ENCODE data around the gene RCC2. TPM values are rescaled to one million over a fixed set of nuclear protein-coding genes. Genes with fewer than 3 reads are reported as not detected.

Gene RCC2
- total RNA-seq, 1 donor from 2014 or later, result 224 TPM

GRCh38 chr1:17440827-17441168 lies 1.3 kb upstream of the RCC2 start:
- H3K4me1 Mint-ChIP-seq, result peaks cover 33% of the 10 kb centered on the region
- DNase-seq (ENCODE audit: low read depth, low spot score), result no peak
- TF ChIP-seq, protein P1, sequence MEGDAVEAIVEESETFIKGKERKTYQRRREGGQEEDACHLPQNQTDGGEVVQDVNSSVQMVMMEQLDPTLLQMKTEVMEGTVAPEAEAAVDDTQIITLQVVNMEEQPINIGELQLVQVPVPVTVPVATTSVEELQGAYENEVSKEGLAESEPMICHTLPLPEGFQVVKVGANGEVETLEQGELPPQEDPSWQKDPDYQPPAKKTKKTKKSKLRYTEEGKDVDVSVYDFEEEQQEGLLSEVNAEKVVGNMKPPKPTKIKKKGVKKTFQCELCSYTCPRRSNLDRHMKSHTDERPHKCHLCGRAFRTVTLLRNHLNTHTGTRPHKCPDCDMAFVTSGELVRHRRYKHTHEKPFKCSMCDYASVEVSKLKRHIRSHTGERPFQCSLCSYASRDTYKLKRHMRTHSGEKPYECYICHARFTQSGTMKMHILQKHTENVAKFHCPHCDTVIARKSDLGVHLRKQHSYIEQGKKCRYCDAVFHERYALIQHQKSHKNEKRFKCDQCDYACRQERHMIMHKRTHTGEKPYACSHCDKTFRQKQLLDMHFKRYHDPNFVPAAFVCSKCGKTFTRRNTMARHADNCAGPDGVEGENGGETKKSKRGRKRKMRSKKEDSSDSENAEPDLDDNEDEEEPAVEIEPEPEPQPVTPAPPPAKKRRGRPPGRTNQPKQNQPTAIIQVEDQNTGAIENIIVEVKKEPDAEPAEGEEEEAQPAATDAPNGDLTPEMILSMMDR (conservative IDR thresholded peaks at IDR 0.05), result no peak
- H3K9me3 Mint-ChIP-seq, result no peaks in the 10 kb centered on the region
- H3K27me3 Mint-ChIP-seq (ENCODE audit: low read depth), result peaks cover 46% of the 10 kb centered on the region
- H3K4me3 Mint-ChIP-seq, result peak overlapping the region; percentile 97
- no peaks in the 10 kb centered on the region for H3K36me3 Mint-ChIP-seq (ENCODE audit: low read depth)
- no peak overlapping the region for H3K27ac Mint-ChIP-seq (ENCODE audit: unreplicated experiment)

DNA sequence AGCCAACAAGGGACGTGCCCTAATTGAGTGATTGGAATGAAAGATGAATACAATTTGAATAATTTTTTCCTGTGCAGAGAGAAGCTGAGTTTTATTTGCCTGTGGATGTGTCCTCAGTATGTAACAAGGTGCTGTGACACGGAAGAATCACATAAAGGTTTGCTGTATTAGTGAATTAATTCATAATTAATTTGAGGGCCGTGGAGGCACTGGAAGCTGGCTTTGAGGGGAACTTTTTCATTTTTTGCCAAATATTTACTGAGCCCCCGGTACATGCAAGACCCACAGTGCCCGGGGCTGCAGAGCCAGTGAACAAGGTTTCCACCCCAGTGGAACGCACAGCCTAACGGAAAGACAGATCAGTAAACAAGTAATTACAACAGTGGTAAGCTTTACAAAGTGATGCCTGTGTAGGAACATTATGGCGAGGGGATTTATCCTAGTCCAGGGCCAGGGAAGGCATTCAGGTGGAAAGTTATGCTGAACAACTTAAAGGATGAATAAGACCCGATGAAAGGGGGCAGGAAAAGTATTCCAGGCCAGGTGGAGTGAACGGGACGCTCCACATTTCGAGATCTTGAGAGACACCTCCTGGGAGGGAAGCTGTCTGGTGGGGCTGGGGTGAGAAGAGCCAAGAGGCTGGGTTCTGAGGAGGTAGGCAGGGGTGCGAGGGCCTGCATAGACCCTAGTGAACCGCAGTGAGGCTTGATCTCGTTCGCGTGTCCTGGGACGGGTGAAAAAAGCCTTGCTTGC lies 773 bp upstream of the RCC2 start:
- H3K4me1 Mint-ChIP-seq, result peaks cover 37% of the 10 kb centered on the region
- no peaks in the 10 kb centered on the region for H3K9me3 Mint-ChIP-seq
- TF ChIP-seq, protein P1 (conservative IDR thresholded peaks at IDR 0.05), result no peak
- no peaks in the 10 kb centered on the region for H3K36me3 Mint-ChIP-seq (ENCODE audit: low read depth)
- peaks cover 46% of the 10 kb centered on the region for H3K27me3 Mint-ChIP-seq (ENCODE audit: low read depth)
- H3K4me3 Mint-ChIP-seq, result peak overlapping the region; percentile 97
- DNase-seq (ENCODE audit: low read depth, low spot score), result no peak
- no peak overlapping the region for H3K27ac Mint-ChIP-seq (ENCODE audit: unreplicated experiment)

DNA sequence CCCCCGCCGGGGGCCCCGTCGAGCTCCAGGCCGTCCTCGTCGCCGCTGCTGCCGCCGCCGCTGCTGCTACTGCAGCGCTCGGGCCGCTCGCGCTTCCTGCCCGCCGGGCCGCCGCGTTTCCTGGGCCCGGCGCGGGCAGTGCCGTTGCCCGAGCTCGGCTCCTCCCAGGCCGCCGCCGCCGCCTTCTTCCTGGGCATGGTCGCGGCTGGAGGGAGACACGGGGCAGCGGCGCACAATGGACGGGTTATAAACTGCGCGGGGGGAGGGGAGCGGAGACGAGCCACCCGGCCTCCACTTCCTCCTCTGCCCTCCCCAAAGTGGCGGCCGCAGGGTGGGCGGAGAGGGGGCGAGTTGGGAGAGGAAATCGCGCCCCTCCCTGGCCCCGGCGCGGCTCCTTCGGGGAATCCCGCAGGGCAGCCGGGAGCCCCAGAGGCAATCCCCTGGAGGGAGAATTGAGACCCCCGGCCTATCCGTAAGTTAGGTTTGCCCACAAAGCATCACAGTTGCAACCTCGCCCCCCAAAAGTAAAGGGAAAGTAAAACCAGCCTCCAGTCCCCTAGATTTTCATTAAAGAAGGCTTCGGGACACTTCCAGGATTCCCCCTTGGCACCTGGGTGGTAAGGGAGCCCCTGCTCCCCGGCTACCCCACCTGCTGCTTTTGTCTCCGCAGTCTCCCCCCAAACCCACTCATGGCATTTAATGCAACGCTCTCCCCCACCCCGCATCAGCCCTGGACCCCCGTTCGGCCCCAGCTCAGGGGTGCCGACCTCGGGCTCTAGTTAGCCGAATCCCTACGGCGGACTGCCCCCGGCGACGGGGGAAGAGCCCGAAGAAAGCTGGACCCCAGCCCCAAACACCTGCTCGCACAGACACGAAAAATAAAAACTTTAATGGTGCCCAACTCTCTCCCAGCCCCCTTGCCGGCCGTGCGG lies 893 bp downstream of the RCC2 start:
- H3K4me3 Mint-ChIP-seq, result peak overlapping the region; percentile 97
- H3K27ac Mint-ChIP-seq (ENCODE audit: unreplicated experiment), result peak overlapping the region; percentile 97
- H3K9me3 Mint-ChIP-seq, result no peaks in the 10 kb centered on the region
- peaks cover 54% of the 10 kb centered on the region for H3K4me1 Mint-ChIP-seq
- peaks cover 6% of the 10 kb centered on the region for H3K36me3 Mint-ChIP-seq (ENCODE audit: low read depth)
- peaks cover 46% of the 10 kb centered on the region for H3K27me3 Mint-ChIP-seq (ENCODE audit: low read depth)
- peak; percentile 62 for DNase-seq (ENCODE audit: low read depth, low spot score)
- TF ChIP-seq, protein P1 (conservative IDR thresholded peaks at IDR 0.05), result no peak

GRCh38 chr1:17437580-17438317 lies 1.7 kb downstream of the RCC2 start:
- DNase-seq (ENCODE audit: low read depth, low spot score), result peak; percentile 34
- TF ChIP-seq, protein P1 (conservative IDR thresholded peaks at IDR 0.05), result no peak
- peaks cover 6% of the 10 kb centered on the region for H3K36me3 Mint-ChIP-seq (ENCODE audit: low read depth)
- peaks cover 54% of the 10 kb centered on the region for H3K4me1 Mint-ChIP-seq
- H3K4me3 Mint-ChIP-seq, result peak overlapping the region; percentile 89
- peaks cover 38% of the 10 kb centered on the region for H3K27me3 Mint-ChIP-seq (ENCODE audit: low read depth)
- no peaks in the 10 kb centered on the region for H3K9me3 Mint-ChIP-seq
- no peak overlapping the region for H3K27ac Mint-ChIP-seq (ENCODE audit: unreplicated experiment)

DNA sequence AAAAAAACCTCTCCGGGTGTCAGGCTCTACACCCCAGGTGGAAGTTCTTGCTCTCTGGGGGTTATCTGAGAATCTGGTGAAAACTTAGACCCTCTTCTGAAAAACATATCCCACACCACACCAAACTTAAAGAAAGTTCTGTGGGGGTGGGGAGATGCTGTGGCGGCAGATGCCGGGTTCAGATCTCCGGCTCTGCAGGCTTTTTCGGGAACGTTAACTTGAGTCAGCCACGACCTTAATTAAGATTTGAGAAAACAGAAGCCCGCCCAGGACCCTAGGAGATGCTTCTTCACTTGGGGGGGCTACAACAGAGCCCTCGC lies 2.3 kb downstream of the RCC2 start:
- TF ChIP-seq, protein P1 (conservative IDR thresholded peaks at IDR 0.05), result no peak
- peaks cover 6% of the 10 kb centered on the region for H3K36me3 Mint-ChIP-seq (ENCODE audit: low read depth)
- peak overlapping the region; percentile 77 for H3K27ac Mint-ChIP-seq (ENCODE audit: unreplicated experiment)
- peak overlapping the region; percentile 89 for H3K4me3 Mint-ChIP-seq
- peaks cover 54% of the 10 kb centered on the region for H3K4me1 Mint-ChIP-seq
- H3K9me3 Mint-ChIP-seq, result no peaks in the 10 kb centered on the region
- H3K27me3 Mint-ChIP-seq (ENCODE audit: low read depth), result peaks cover 34% of the 10 kb centered on the region
- no peak for DNase-seq (ENCODE audit: low read depth, low spot score)
